Pons (tissue), 1 donor: ENCODE measurements around the gene SLC25A30.

Source experiments
- DNase-seq: peaks from one replicate; pipeline ENCODE4 v3.0.0-alpha.2; 2016; ENCODE audit warnings: low spot score

SLC25A30 gene

GRCh38 chr13:45417790-45418534, at the start of gene SLC25A30:
TSS of gene SLC25A30 (minus strand) at chr13:45418373. CDS start at chr13:45411425, 6,948 bp downstream.
- peak; percentile 75 for DNase-seq

GRCh38 chr13:45466359-45466758, 48.2 kb upstream of the SLC25A30 start:
- no peak for DNase-seq

GRCh38 chr13:45464687-45465453, 46.7 kb upstream of the SLC25A30 start, which contains the start of gene COG3:
TSS of gene COG3 (plus strand) at chr13:45464939. CDS start at chr13:45465037, 98 bp downstream.
- DNase-seq, result peak; percentile 98

- DNase-seq, result no peak
Observed at GRCh38 chr13:45464141-45464686, 46.0 kb upstream of the SLC25A30 start.

DNA sequence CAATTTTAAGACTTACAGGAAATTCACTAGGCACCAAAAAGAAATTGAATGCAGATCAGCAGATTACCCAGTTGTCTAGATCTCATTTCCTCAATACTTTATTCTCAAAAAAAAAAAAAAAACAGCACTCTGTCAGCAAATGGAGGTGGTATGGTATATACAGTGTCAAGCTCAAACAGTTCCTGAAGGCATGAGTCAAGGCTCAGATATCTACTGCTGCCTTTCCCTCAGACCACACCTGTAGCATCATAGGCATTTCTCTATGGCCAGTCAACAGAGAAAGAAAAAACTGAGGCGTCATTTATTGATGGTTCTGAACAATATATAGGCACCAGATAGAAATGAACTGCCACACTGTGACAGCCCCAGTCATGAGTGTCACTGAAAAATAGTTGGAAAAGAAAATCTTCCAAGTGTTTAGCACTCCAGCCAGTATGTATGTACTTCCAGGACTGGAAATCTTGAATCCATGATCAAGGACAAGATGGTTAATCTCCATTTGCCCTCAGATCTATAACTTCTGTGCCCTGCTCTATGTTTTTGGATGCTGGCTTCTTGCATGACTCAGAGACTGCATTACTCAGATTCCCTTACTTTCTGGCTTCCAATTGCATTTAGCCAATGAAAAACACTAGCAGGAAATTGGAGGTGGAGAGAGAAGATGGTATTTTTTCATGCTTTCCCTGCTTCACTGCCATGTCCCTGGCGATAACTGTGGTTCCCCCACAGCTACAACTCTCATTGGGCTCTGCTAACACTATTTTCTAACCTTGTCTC, 38.2 kb upstream of the SLC25A30 start:
- no peak for DNase-seq

DNA sequence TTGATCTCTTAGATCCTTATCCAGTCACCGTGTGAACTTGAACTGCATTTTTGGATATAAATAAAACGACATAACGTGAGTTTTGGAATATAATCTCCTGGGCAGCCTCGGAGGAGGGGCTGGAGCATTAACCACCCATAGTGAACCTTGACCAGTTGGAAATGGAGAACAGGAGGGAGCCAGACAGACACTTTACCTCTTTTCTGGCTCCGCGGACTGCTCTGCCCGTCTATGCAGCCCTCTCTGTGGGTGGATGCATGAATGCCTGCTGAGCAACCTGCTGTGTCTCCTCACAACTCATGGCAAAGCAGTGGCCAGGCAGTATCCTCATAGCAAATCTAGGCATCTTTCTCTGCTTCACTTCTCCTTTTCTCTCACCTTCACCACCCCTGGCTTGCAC, 36.0 kb upstream of the SLC25A30 start:
- DNase-seq, result no peak

- no peak for DNase-seq
Observed at GRCh38 chr13:45451282-45451681, 33.1 kb upstream of the SLC25A30 start.

GRCh38 chr13:45448965-45449559, 30.9 kb upstream of the SLC25A30 start:
- no peak for DNase-seq

DNA sequence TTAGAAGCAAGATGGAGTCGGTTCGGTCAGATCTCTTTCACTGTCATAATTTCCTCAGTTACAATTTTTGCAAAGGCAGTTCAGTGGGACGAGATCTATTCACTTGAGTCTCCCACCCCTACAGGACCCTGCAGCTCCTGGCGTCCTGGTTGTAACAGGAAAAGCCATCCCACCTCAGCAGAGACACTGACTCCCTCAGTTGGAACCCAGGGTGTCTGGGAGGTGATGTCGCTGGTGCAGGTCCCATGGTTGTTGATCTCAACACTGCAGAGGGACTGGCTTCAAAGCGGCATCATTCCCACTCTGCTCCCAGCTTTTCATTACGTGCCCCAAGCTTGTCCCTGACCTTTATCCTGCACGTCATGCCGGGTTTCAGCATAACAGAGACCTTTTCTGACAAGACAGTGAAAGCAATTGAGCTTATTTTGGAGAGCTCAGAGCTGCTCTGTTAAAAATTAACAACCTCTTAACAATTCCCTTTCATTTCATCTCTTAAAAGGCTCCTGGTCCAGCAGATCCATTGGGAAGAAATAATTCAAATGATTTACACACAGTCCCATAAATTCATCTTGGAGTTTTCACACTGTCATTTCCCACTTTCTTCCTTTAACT, 29.0 kb upstream of the SLC25A30 start:
- no peak for DNase-seq

- DNase-seq, result no peak
Observed at GRCh38 chr13:45446181-45446580, 28.0 kb upstream of the SLC25A30 start.

- DNase-seq, result no peak
Observed at GRCh38 chr13:45445053-45445452, 26.9 kb upstream of the SLC25A30 start.

- no peak for DNase-seq
Observed at GRCh38 chr13:45441633-45442032, 23.5 kb upstream of the SLC25A30 start.

DNA sequence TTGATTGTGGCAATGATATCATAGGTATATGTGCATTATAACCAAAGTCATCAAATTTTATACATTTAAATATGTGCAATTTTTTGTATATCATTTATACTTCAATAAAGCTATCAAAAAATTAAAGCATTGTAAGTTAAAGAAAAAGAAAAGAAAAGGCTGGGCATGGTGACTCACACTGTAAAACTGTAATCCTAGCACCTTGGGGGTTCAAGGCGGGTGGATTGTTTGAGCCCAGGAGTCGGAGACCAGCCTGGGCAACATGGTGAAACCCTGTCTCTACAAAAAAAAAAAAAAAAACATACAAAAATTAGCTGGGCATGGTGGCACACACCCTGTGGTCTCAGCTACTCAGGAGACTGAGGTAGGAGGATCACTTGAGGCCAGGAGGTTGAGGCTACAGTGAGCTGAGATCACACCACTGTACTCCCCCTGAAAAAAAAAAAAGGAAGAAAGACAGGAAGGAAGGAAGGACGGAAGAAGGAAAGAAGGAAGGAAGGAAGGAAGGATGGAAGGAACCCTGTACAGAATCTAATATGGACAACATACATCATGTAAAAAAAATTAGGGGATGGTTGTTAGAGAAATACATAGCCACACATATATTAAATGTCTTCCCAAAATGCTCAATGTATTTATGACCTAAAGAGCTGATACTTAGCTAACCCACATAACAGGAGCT, 21.7 kb upstream of the SLC25A30 start:
- DNase-seq, result no peak

DNA sequence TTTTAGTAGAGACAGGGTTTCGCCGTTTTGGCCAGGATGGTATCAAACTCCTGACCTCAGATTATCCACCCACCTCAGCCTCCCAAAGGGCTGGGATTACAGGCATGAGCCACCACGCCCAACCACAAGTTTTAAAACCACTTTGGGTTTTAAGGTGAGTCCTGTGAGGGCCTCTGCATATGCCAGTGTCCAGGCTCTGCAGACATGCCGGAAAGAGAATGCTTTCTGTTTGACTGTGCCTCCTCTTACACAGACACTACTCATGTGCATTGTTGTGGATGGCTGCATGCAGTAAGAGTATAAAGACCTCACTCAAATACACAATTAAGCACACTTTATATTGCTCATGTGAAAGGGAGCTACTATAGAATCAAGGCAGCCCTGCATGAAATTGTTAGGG, 20.8 kb upstream of the SLC25A30 start:
- DNase-seq, result no peak

DNA sequence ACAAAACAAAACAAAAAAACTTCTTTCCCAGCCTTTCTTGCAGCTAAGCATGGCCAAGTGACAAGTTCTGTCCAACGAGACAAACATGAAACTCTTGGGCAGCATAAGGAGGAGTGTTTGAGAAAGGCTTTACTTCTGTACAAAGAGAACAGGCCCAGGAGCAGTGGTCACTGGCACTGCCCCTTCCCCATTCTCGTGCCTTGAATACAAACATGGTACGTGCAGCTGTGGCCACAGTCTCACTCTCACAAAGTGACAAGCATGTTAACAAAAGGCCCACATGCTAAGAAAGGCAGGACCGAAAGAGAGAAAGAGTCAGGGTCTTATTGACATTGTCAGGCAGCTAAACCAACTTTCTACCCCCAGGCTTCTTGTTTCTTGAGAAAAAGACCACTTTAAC, 19.8 kb upstream of the SLC25A30 start:
- DNase-seq, result no peak

DNA sequence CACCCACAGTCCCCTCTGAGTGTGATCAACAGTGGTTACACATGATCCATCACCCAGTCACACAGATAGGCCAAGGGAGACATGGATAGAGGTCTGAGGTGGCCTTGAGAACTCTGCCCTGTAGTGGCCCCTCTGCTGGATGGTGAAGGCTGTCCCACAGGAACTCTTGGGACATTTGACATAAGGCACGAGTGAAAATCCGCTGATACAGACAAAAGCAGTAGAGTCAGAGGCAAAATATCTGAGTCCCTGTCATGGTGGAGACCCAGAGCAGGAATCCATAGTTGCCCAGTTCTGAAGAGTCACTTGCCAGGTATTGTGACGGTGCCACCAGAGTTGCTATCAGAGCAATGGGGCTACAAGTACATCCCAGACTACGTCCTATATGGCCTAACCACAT, 18.8 kb upstream of the SLC25A30 start:
- no peak for DNase-seq

DNA sequence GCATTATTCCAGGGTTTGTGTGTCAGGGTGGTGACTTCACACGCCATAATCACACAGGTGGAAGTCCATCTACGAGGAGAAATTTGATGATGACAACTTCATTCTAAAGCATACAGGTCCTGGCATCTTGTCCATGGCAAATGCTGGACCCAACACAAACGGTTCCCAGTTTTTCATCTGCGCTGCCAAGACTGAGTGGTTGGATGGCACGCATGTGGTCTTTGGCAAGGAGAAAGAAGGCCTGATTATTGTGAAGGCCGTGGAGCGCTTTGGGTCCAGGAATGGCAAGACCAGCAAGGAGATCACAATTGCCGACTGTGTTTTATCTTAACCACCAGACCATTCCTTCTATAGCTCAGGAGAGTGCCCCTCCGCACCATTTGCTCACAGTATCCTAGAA, 18.2 kb upstream of the SLC25A30 start:
- no peak for DNase-seq

GRCh38 chr13:45434556-45435371, 16.6 kb upstream of the SLC25A30 start:
- DNase-seq, result no peak

GRCh38 chr13:45433381-45433790, 15.2 kb upstream of the SLC25A30 start:
- no peak for DNase-seq
